GM19452 (cell line): ENCODE results near the gene OR51E1.
A peak's percentile ranks its signal among the peaks of the same experiment; 100 is the strongest.

Experiments used
- ATAC-seq: cut with Tn5 transposase; IDR thresholded peaks from one replicate; pipeline ENCODE4 v1.9.1; 2021; ENCODE audit not compliant: unreplicated experiment

The OR51E1 gene

GRCh38 chr11:4643682-4644081, at the start of gene OR51E1:
OR51E1 (plus strand) TSS chr11:4643982; CDS start chr11:4652527, 8,545 bp downstream.
- ATAC-seq, result no peak

- ATAC-seq, result no peak
Observed at GRCh38 chr11:4605057-4605456, 38.7 kb upstream of the OR51E1 start.

GRCh38 chr11:4606231-4607015, 37.4 kb upstream of the OR51E1 start:
- no peak for ATAC-seq

- ATAC-seq, result no peak
Observed at GRCh38 chr11:4607096-4607495, 36.7 kb upstream of the OR51E1 start.

- peak; percentile 100 for ATAC-seq
Observed at GRCh38 chr11:4607781-4608666, 35.8 kb upstream of the OR51E1 start, which contains the start of gene TRIM68. TRIM68 (minus strand) TSS chr11:4608231; CDS start chr11:4605504, 2,727 bp downstream.

GRCh38 chr11:4610258-4610935, 33.4 kb upstream of the OR51E1 start:
- no peak for ATAC-seq

GRCh38 chr11:4611986-4612385, 31.8 kb upstream of the OR51E1 start:
- no peak for ATAC-seq

- no peak for ATAC-seq
Observed at GRCh38 chr11:4615856-4616444, 27.8 kb upstream of the OR51E1 start.

- no peak for ATAC-seq
Observed at GRCh38 chr11:4619514-4619913, 24.3 kb upstream of the OR51E1 start.

GRCh38 chr11:4626207-4627099, 17.3 kb upstream of the OR51E1 start:
- ATAC-seq, result peak; percentile 74

- no peak for ATAC-seq
Observed at GRCh38 chr11:4636136-4636535, 7.6 kb upstream of the OR51E1 start.

GRCh38 chr11:4636962-4637661, 6.7 kb upstream of the OR51E1 start, which contains the start of gene OR51D1:
OR51D1 (plus strand) TSS chr11:4637477; CDS start chr11:4639791, 2,314 bp downstream.
- ATAC-seq, result peak; percentile 94

- no peak for ATAC-seq
Observed at GRCh38 chr11:4637662-4638047, 6.1 kb upstream of the OR51E1 start.

GRCh38 chr11:4639931-4640330, 3.9 kb upstream of the OR51E1 start:
- ATAC-seq, result no peak

- ATAC-seq, result no peak
Observed at GRCh38 chr11:4641501-4641900, 2.3 kb upstream of the OR51E1 start.

GRCh38 chr11:4642043-4642442, 1.7 kb upstream of the OR51E1 start:
- no peak for ATAC-seq

GRCh38 chr11:4643076-4643475, 706 bp upstream of the OR51E1 start:
- no peak for ATAC-seq

GRCh38 chr11:4644233-4644632, 451 bp downstream of the OR51E1 start:
- ATAC-seq, result no peak

- no peak for ATAC-seq
Observed at GRCh38 chr11:4645974-4646373, 2.2 kb downstream of the OR51E1 start.
